CD14-positive monocyte (primary cell): ENCODE results near the gene SSBP3. TPM values are rescaled to one million over a fixed set of nuclear protein-coding genes. Genes with fewer than 3 reads are reported as not detected.

Experiments
- DNase-seq, 3 donors: peaks; one replicate each; pipeline ENCODE4 v3.0.0-alpha.2; 2011 to 2022
- H2AFZ ChIP-seq: 2 replicates; pipeline ENCODE4 v1.6.0; 2012; ENCODE audit warnings: mild to moderate bottlenecking, low read depth, low read length, inconsistent platforms; ENCODE audit not compliant: insufficient read depth, poor library complexity, severe bottlenecking
- H3K27ac ChIP-seq, 2 donors: 1 replicate in 1 of 2; 2 replicates in 1 of 2; pipeline ENCODE4 v1.5.1; 2012 to 2013; ENCODE audit warnings: low read length in 2 of 2, control low read depth in 1 of 2, inconsistent platforms in 1 of 2, low read depth in 1 of 2, mild to moderate bottlenecking in 1 of 2
- H3K27me3 ChIP-seq, 2 donors: one replicate each; pipeline versions ENCODE4 v1.6.0 to v1.6.1; 2011 to 2013; ENCODE audit warnings: low read length in 2 of 2; ENCODE audit not compliant: control insufficient read depth in 2 of 2, insufficient read depth in 2 of 2
- H3K36me3 ChIP-seq, 2 donors: replicated peaks in 1 of 2; 1 replicate in 1 of 2; 2 replicates in 1 of 2; pipeline versions ENCODE4 v1.5.1 to v1.6.1; 2012 to 2013; ENCODE audit warnings: low read length in 2 of 2, control low read depth in 1 of 2, inconsistent platforms in 1 of 2, mild to moderate bottlenecking in 1 of 2; ENCODE audit not compliant: insufficient read depth in 2 of 2, control insufficient read depth in 1 of 2
- H3K4me1 ChIP-seq, 2 donors: 1 replicate in 1 of 2; 2 replicates in 1 of 2; pipeline versions ENCODE4 v1.5.1 to v1.6.1; 2012 to 2013; ENCODE audit warnings: low read length in 2 of 2, control low read depth in 1 of 2, inconsistent platforms in 1 of 2, mild to moderate bottlenecking in 1 of 2, moderate library complexity in 1 of 2; ENCODE audit not compliant: insufficient read depth in 2 of 2, control insufficient read depth in 1 of 2
- H3K4me2 ChIP-seq: replicated peaks from 2 replicates; pipeline ENCODE3; 2012; ENCODE audit warnings: low read length, moderate library complexity, mild to moderate bottlenecking; ENCODE audit not compliant: poor library complexity, severe bottlenecking; ENCODE audit errors: extremely low read depth
- H3K4me3 ChIP-seq, 3 experiments: fragments of 200-600 bp in 1 of 3; sonication (generic) in 1 of 3; replicated peaks in 1 of 3; 1 replicate in 2 of 3; 2 replicates in 1 of 3; pipeline ENCODE4 v1.5.1; 2011 to 2013; ENCODE audit warnings: low read length in 3 of 3, mild to moderate bottlenecking in 3 of 3, control low read depth in 2 of 3, low read depth in 2 of 3, inconsistent platforms in 1 of 3, moderate library complexity in 1 of 3
- H3K79me2 ChIP-seq: 2 replicates; pipeline ENCODE4 v1.6.0; 2012; ENCODE audit warnings: mild to moderate bottlenecking, control low read depth, inconsistent platforms, low read length, moderate library complexity; ENCODE audit not compliant: insufficient read depth
- H3K9ac ChIP-seq: 2 replicates; pipeline ENCODE4 v1.6.0; 2017; ENCODE audit warnings: low read length, mild to moderate bottlenecking; ENCODE audit not compliant: insufficient read depth, poor library complexity, severe bottlenecking
- H3K9me3 ChIP-seq, 2 donors: replicated peaks in 1 of 2; 1 replicate in 1 of 2; 2 replicates in 1 of 2; pipeline versions ENCODE4 v1.5.1 to v1.6.1; 2012 to 2013; ENCODE audit warnings: low read length in 2 of 2, control low read depth in 1 of 2; ENCODE audit not compliant: control insufficient read depth in 1 of 2, insufficient read depth in 1 of 2
- H4K20me1 ChIP-seq: 2 replicates; pipeline ENCODE4 v1.6.0; 2012; ENCODE audit warnings: mild to moderate bottlenecking, low read length, control low read depth, moderate library complexity; ENCODE audit not compliant: insufficient read depth
- H3K27ac Mint-ChIP-seq, 7 donors: one replicate each; pipeline ENCODE4 v1.8.0; 2020; ENCODE audit warnings: mild to moderate bottlenecking in 7 of 7, mixed read lengths in 7 of 7, moderate library complexity in 6 of 7, inconsistent platforms in 2 of 7
- H3K27me3 Mint-ChIP-seq, 3 donors: one replicate each; pipeline ENCODE4 v1.8.0; 2021 to 2022; ENCODE audit warnings: low read depth in 3 of 3, mild to moderate bottlenecking in 3 of 3, mixed read lengths in 3 of 3, moderate library complexity in 3 of 3, inconsistent platforms in 1 of 3
- H3K36me3 Mint-ChIP-seq, 2 donors: one replicate each; pipeline ENCODE4 v1.8.0; 2020; ENCODE audit warnings: mixed read lengths in 2 of 2, inconsistent platforms in 1 of 2, mild to moderate bottlenecking in 1 of 2
- H3K4me1 Mint-ChIP-seq: one replicate; pipeline ENCODE4 v1.8.0; 2020; ENCODE audit warnings: mild to moderate bottlenecking, mixed read lengths
- H3K4me3 Mint-ChIP-seq, 2 donors: one replicate each; pipeline ENCODE4 v1.8.0; 2020; ENCODE audit warnings: mild to moderate bottlenecking in 2 of 2, mixed read lengths in 2 of 2, moderate library complexity in 1 of 2
- H3K9me3 Mint-ChIP-seq, 7 donors: one replicate each; pipeline ENCODE4 v1.8.0; 2020 to 2022; ENCODE audit warnings: mixed read lengths in 7 of 7, mild to moderate bottlenecking in 6 of 7, moderate library complexity in 6 of 7, inconsistent platforms in 2 of 7
- WGBS: methylation state at CpG from one replicate; pipeline ENCODE4 v1.1.5; 2013; ENCODE audit warnings: missing lambda C conversion rate; ENCODE audit not compliant: insufficient coverage; 5-methylcytosine and 5-hydroxymethylcytosine counted together
- intact Hi-C, 2 donors: fragments of 100-400 bp; cut with micrococcal nuclease; formaldehyde crosslinking; loops; one replicate each; pipeline versions ENCODE4 v1.15.0 to v1.15.1; 2023
- polyA plus RNA-seq, 3 donors: library from polyadenylated mRNA; depleted of rRNA in 1 of 3; unstranded in 2 of 3; stranded (reverse) in 1 of 3; fragments of 300-500 nt in 2 of 3; fragments of >200 nt in 1 of 3; fragmentation: Illumina TruSeq in 2 of 3; gene quantifications; 1 replicate in 2 of 3; 2 replicates in 1 of 3; pipeline ENCODE4 v1.2.3, GENCODE V29; 2012 to 2021
- TF ChIP-seq, protein P1 (sequence below): fragments of 200-600 bp; IDR thresholded peaks from one replicate; pipeline ENCODE4 v1.8.0; 2022; ENCODE audit warnings: antibody characterized with exemption, mild to moderate bottlenecking

Gene SSBP3
- polyA plus RNA-seq, 3 donors, result 4.1 to 30.7 (median 4.3) TPM

DNA sequence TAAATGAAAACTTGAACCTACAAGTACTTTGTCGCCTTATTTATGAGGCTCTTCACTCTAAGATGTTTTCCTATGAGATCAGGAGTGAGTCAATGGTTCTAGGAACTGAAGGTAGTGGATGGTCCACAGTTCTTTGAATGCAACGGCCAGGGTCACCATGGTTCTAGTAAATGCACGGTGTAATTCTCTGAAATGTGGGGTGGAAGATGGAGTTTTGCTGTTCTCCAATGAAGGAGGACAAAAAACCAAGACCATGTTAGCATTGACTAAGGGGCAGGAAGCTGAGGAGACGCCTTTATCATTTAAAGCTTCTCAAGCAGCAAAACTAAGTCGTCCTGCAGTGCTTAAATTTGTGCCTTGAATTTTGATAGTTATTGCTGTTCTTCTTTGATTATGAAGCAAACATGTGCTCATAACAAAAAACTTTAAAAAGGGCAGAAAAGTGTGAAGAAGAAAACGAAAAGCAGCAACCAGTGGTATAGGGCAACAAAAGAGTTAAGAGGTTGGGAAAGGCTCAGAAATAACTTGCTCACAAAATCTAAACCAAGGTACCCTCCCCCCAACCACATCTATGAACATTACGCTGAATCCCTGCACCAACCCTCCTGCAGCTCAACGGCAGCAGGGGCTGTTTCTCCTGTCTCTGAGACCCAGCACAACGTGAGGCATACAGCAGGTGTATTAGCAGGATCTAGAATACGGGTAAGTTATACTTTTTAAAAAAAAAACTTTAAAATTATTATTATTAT lies 121.2 kb downstream of the SSBP3 start:
- Histone ChIP-seq H3K4me1 (peaks cover 17 to 28% of the 10 kb centered on the region in 2 donors), H3K79me2 (no peaks in the 10 kb centered on the region), H4K20me1 (peaks cover 45% of the 10 kb centered on the region), H3K9ac (no peak overlapping the region), H3K36me3 (peaks cover 2 to 13% of the 10 kb centered on the region in 2 donors), H3K27ac (no peak overlapping the region), H2AFZ (no peak overlapping the region), H3K4me2 (no peak overlapping the region), H3K27me3 (no peaks in the 10 kb centered on the region), H3K9me3 (no peaks in the 10 kb centered on the region), H3K4me3 (no peak overlapping the region)
- H3K27ac Mint-ChIP-seq, result no peak overlapping the region
- no peak for DNase-seq
- peaks cover 8 to 9% of the 10 kb centered on the region in 2 donors for H3K36me3 Mint-ChIP-seq
- H3K9me3 Mint-ChIP-seq, result peaks cover 0 to 2% (median 0%) of the 10 kb centered on the region in 7 donors
- intact Hi-C loops, result no loop called here
- TF ChIP-seq, protein P1, sequence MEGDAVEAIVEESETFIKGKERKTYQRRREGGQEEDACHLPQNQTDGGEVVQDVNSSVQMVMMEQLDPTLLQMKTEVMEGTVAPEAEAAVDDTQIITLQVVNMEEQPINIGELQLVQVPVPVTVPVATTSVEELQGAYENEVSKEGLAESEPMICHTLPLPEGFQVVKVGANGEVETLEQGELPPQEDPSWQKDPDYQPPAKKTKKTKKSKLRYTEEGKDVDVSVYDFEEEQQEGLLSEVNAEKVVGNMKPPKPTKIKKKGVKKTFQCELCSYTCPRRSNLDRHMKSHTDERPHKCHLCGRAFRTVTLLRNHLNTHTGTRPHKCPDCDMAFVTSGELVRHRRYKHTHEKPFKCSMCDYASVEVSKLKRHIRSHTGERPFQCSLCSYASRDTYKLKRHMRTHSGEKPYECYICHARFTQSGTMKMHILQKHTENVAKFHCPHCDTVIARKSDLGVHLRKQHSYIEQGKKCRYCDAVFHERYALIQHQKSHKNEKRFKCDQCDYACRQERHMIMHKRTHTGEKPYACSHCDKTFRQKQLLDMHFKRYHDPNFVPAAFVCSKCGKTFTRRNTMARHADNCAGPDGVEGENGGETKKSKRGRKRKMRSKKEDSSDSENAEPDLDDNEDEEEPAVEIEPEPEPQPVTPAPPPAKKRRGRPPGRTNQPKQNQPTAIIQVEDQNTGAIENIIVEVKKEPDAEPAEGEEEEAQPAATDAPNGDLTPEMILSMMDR, result no peak
- peaks cover 26% of the 10 kb centered on the region for H3K4me1 Mint-ChIP-seq
- H3K27me3 Mint-ChIP-seq, result peaks cover 0 to 3% (median 2%) of the 10 kb centered on the region in 3 donors
- no peak overlapping the region for H3K4me3 Mint-ChIP-seq
- 93% methylated on average over 5 of the region's 10 CpGs for WGBS

DNA sequence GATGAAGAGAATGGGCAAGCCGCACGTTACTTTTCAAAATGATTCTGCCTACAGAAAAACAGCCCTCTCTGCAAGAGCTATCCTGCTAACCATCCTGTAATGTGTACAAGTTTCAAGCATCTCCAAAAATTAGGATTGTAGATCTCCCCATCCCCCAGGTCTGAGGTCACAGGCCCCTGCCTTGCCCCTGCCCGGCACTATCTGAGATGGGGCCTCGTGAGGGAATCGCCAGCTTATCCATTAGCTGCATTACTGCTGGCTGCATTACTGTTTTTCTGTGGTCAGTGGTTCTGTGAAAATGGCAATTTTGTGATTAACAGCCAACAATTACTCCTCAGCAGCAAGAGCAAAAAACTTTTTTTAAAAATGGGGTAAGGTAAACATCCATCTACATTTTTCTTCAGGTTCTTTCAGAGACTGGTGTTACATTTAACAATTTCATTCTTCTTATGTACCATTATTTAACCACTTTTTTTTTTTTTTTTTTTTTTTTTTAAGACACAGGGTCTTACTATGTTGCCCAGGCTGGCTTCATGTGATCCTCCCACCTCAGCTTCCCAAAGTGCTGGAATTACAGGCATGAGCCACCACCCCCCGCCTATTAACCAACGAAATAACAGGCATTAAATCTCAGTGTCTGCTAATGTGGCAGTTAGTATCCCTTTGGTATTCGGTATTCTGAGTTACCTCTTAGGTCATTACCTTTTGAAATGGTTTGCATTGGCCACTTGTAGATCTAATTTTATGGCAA lies 122.4 kb downstream of the SSBP3 start:
- intact Hi-C loops, result no loop called here
- no peak for DNase-seq
- Mint-ChIP-seq H3K9me3 (peaks cover 0 to 2% (median 0%) of the 10 kb centered on the region in 7 donors), H3K36me3 (peaks cover 11% of the 10 kb centered on the region in 2 donors), H3K4me1 (peaks cover 26% of the 10 kb centered on the region), H3K27ac (peak overlapping the region in 4 of 7 donors; percentile 48 to 93 (median 70)), H3K27me3 (peaks cover 0 to 3% (median 0%) of the 10 kb centered on the region in 3 donors), H3K4me3 (no peak overlapping the region)
- Histone ChIP-seq H3K9me3 (no peaks in the 10 kb centered on the region), H3K4me2 (peak overlapping the region; percentile 27), H3K4me1 (peaks cover 17 to 28% of the 10 kb centered on the region in 2 donors), H3K27ac (peak overlapping the region in 1 of 2 donors; percentile 43), H3K27me3 (no peaks in the 10 kb centered on the region), H3K36me3 (peaks cover 2 to 21% of the 10 kb centered on the region in 2 donors), H2AFZ (no peak overlapping the region), H3K79me2 (no peaks in the 10 kb centered on the region), H4K20me1 (peaks cover 36% of the 10 kb centered on the region), H3K4me3 (no peak overlapping the region), H3K9ac (no peak overlapping the region)
- TF ChIP-seq, protein P1, result no peak
- WGBS, result 90% methylated on average over 2 of the region's 8 CpGs
